ENCODE results near the gene IGFBP6. TPM values are rescaled to one million over a fixed set of nuclear protein-coding genes. Genes with fewer than 3 reads are reported as not detected.
A peak's percentile ranks its signal among the peaks of the same experiment; 100 is the strongest.
"Not testable (repeated sequence)": the region's sequence is repeated elsewhere in the genome, so short reads cannot be mapped to it uniquely, and the experiment has no call there.

Gene IGFBP6
- total RNA-seq, 1 donor: 577 TPM

- no peak for DNase-seq (ENCODE audit: insufficient read length, low spot score, missing footprints)
- no peak for TF ChIP-seq CTCF (IDR thresholded peaks at IDR 0.05; ENCODE audit: extremely low read depth, low read depth, low read length)
- no peaks in the 10 kb centered on the region for H3K79me2 ChIP-seq (ENCODE audit: insufficient read depth, low read length)
- H2AFZ ChIP-seq (ENCODE audit: low read length): no peak overlapping the region
- no peak overlapping the region for H3K4me3 ChIP-seq (ENCODE audit: insufficient read depth, low read length)
- no peak overlapping the region for H3K27ac ChIP-seq (ENCODE audit: low read depth, low read length)
- H3K36me3 ChIP-seq (ENCODE audit: insufficient read depth, low read length): no peaks in the 10 kb centered on the region
- no peaks in the 10 kb centered on the region for H3K9me3 ChIP-seq (ENCODE audit: low read depth, low read length)
- H3K4me2 ChIP-seq (ENCODE audit: insufficient read depth, low read length): no peak overlapping the region
- H3K27me3 ChIP-seq (ENCODE audit: insufficient read depth, low read length): no peaks in the 10 kb centered on the region
- no peaks in the 10 kb centered on the region for H4K20me1 ChIP-seq (ENCODE audit: insufficient read depth, low read length)
- H3K4me1 ChIP-seq (ENCODE audit: insufficient read depth, low read length): peaks cover 12% of the 10 kb centered on the region
Measured at GRCh38 chr12:53091756-53092155, 5.7 kb upstream of the IGFBP6 start.

GRCh38 chr12:53093777-53094393 is 3.6 kb upstream of the IGFBP6 start:
- no peak overlapping the region for H3K27ac ChIP-seq (ENCODE audit: low read depth, low read length)
- H2AFZ ChIP-seq (ENCODE audit: low read length): no peak overlapping the region
- no peak for TF ChIP-seq CTCF (IDR thresholded peaks at IDR 0.05; ENCODE audit: extremely low read depth, low read depth, low read length)

GRCh38 chr12:53094394-53094787 is 3.1 kb upstream of the IGFBP6 start:
- H3K9me3 ChIP-seq (ENCODE audit: low read depth, low read length): no peaks in the 10 kb centered on the region
- H4K20me1 ChIP-seq (ENCODE audit: insufficient read depth, low read length): no peaks in the 10 kb centered on the region
- no peaks in the 10 kb centered on the region for H3K79me2 ChIP-seq (ENCODE audit: insufficient read depth, low read length)
- H3K27ac ChIP-seq (ENCODE audit: low read depth, low read length): no peak overlapping the region
- H3K4me1 ChIP-seq (ENCODE audit: insufficient read depth, low read length): peaks cover 36% of the 10 kb centered on the region
- no peaks in the 10 kb centered on the region for H3K27me3 ChIP-seq (ENCODE audit: insufficient read depth, low read length)
- no peak overlapping the region for H3K4me3 ChIP-seq (ENCODE audit: insufficient read depth, low read length)
- no peak overlapping the region for H3K4me2 ChIP-seq (ENCODE audit: insufficient read depth, low read length)
- no peak for TF ChIP-seq CTCF (IDR thresholded peaks at IDR 0.05; ENCODE audit: extremely low read depth, low read depth, low read length)
- H3K36me3 ChIP-seq (ENCODE audit: insufficient read depth, low read length): no peaks in the 10 kb centered on the region
- DNase-seq (ENCODE audit: insufficient read length, low spot score, missing footprints): no peak
- no peak overlapping the region for H2AFZ ChIP-seq (ENCODE audit: low read length)

More at GRCh38 chr12:53093777-53094393, 3.6 kb upstream of the IGFBP6 start:
- Histone ChIP-seq H3K27me3 (ENCODE audit: insufficient read depth, low read length) (no peaks in the 10 kb centered on the region), H3K36me3 (ENCODE audit: insufficient read depth, low read length) (no peaks in the 10 kb centered on the region), H3K4me3 (ENCODE audit: insufficient read depth, low read length) (no peak overlapping the region), H3K9me3 (ENCODE audit: low read depth, low read length) (no peaks in the 10 kb centered on the region), H3K4me1 (ENCODE audit: insufficient read depth, low read length) (peaks cover 31% of the 10 kb centered on the region), H3K79me2 (ENCODE audit: insufficient read depth, low read length) (no peaks in the 10 kb centered on the region), H4K20me1 (ENCODE audit: insufficient read depth, low read length) (no peaks in the 10 kb centered on the region), H3K4me2 (ENCODE audit: insufficient read depth, low read length) (no peak overlapping the region)
- peak; percentile 11 for DNase-seq (ENCODE audit: insufficient read length, low spot score, missing footprints)

GRCh38 chr12:53094796-53095595 is 2.5 kb upstream of the IGFBP6 start:
- H3K4me2 ChIP-seq (ENCODE audit: insufficient read depth, low read length); H3K27me3 ChIP-seq (ENCODE audit: insufficient read depth, low read length); H3K79me2 ChIP-seq (ENCODE audit: insufficient read depth, low read length); H3K36me3 ChIP-seq (ENCODE audit: insufficient read depth, low read length); DNase-seq (ENCODE audit: insufficient read length, low spot score, missing footprints); H4K20me1 ChIP-seq (ENCODE audit: insufficient read depth, low read length); H3K4me3 ChIP-seq (ENCODE audit: insufficient read depth, low read length); H3K27ac ChIP-seq (ENCODE audit: low read depth, low read length); H2AFZ ChIP-seq (ENCODE audit: low read length); H3K9me3 ChIP-seq (ENCODE audit: low read depth, low read length): not testable (repeated sequence)
- peaks cover 36% of the 10 kb centered on the region for H3K4me1 ChIP-seq (ENCODE audit: insufficient read depth, low read length)

GRCh38 chr12:53095596-53095895 is 1.9 kb upstream of the IGFBP6 start:
- not testable (repeated sequence) for H3K4me3 ChIP-seq (ENCODE audit: insufficient read depth, low read length); H3K36me3 ChIP-seq (ENCODE audit: insufficient read depth, low read length)

More at GRCh38 chr12:53095596-53095895, 1.9 kb upstream of the IGFBP6 start:
- Histone ChIP-seq H3K27ac (ENCODE audit: low read depth, low read length) (peak overlapping the region; percentile 92), H3K4me1 (ENCODE audit: insufficient read depth, low read length) (peaks cover 36% of the 10 kb centered on the region)
- H3K4me2 ChIP-seq (ENCODE audit: insufficient read depth, low read length); H3K27me3 ChIP-seq (ENCODE audit: insufficient read depth, low read length); H3K79me2 ChIP-seq (ENCODE audit: insufficient read depth, low read length); H2AFZ ChIP-seq (ENCODE audit: low read length); H4K20me1 ChIP-seq (ENCODE audit: insufficient read depth, low read length); H3K9me3 ChIP-seq (ENCODE audit: low read depth, low read length); DNase-seq (ENCODE audit: insufficient read length, low spot score, missing footprints): not testable (repeated sequence)
